ENCODE measurements around the gene ZRSR2. TPM values are rescaled to one million over a fixed set of nuclear protein-coding genes. Genes with fewer than 3 reads are reported as not detected.

The ZRSR2 gene
- total RNA-seq, 1 experiment from 2014 or later: 4.6 TPM

DNA sequence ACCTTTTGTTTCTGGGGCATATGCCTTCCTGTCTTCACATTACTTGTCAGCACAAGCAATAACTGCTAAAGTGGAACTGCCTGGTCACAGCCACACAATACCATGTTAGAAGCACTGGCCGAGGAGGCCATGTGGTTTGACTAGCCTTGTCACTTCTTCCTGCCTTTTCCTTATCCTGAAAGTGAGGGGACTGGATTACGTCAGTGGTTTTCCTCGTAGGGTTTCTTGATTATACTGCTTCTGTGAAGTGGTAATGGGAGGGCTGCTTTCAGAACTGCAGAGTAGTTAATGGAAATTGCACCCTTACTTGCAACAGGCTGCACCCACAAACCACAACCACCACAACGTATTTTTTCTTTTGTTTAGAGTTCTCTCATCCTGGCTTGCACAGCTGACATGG lies 26.6 kb downstream of the ZRSR2 start:
- TF ChIP-seq SP1 (IDR thresholded peaks at IDR 0.05; ENCODE audit: low read depth) (no peak), ZFX (IDR thresholded peaks at IDR 0.05) (no peak), POLR2A (IDR thresholded peaks at IDR 0.05; ENCODE audit: borderline replicate concordance, extremely low read depth, insufficient read depth, insufficient read length) (no peak), ELF1 (IDR thresholded peaks at IDR 0.05; ENCODE audit: borderline replicate concordance, low read depth) (no peak), CEBPB (IDR thresholded peaks at IDR 0.05; ENCODE audit: low read depth) (no peak), YY1 (IDR thresholded peaks at IDR 0.05; ENCODE audit: extremely low read depth, insufficient replicate concordance, low read depth, low read length) (no peak), RAD21 (IDR thresholded peaks at IDR 0.05; ENCODE audit: low read depth) (no peak), EGR1 (IDR thresholded peaks at IDR 0.05; ENCODE audit: low read depth) (no peak), POLR2AphosphoS5 (IDR thresholded peaks at IDR 0.05; ENCODE audit: low read depth, low read length) (no peak), SRF (IDR thresholded peaks at IDR 0.05; ENCODE audit: low read depth) (no peak), FOSL1 (IDR thresholded peaks at IDR 0.05; ENCODE audit: low read depth) (no peak), EZH2phosphoT487 (IDR thresholded peaks at IDR 0.05; ENCODE audit: borderline replicate concordance) (no peak), TCF7L2 (IDR thresholded peaks at IDR 0.05; ENCODE audit: borderline replicate concordance, extremely low read depth, insufficient read depth, insufficient read length) (no peak), CBX3 (IDR thresholded peaks at IDR 0.05; ENCODE audit: low read depth) (no peak), ZNF274 (IDR thresholded peaks at IDR 0.05; ENCODE audit: low read depth, low read length) (no peak)
- TF ChIP-seq, protein P1, sequence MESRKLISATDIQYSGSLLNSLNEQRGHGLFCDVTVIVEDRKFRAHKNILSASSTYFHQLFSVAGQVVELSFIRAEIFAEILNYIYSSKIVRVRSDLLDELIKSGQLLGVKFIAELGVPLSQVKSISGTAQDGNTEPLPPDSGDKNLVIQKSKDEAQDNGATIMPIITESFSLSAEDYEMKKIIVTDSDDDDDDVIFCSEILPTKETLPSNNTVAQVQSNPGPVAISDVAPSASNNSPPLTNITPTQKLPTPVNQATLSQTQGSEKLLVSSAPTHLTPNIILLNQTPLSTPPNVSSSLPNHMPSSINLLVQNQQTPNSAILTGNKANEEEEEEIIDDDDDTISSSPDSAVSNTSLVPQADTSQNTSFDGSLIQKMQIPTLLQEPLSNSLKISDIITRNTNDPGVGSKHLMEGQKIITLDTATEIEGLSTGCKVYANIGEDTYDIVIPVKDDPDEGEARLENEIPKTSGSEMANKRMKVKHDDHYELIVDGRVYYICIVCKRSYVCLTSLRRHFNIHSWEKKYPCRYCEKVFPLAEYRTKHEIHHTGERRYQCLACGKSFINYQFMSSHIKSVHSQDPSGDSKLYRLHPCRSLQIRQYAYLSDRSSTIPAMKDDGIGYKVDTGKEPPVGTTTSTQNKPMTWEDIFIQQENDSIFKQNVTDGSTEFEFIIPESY (IDR thresholded peaks at IDR 0.05; ENCODE audit: extremely low read depth, insufficient replicate concordance, low read length): no peak
- TF ChIP-seq, protein P2, sequence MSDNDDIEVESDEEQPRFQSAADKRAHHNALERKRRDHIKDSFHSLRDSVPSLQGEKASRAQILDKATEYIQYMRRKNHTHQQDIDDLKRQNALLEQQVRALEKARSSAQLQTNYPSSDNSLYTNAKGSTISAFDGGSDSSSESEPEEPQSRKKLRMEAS (IDR thresholded peaks at IDR 0.05): no peak
- TF ChIP-seq, protein P3, sequence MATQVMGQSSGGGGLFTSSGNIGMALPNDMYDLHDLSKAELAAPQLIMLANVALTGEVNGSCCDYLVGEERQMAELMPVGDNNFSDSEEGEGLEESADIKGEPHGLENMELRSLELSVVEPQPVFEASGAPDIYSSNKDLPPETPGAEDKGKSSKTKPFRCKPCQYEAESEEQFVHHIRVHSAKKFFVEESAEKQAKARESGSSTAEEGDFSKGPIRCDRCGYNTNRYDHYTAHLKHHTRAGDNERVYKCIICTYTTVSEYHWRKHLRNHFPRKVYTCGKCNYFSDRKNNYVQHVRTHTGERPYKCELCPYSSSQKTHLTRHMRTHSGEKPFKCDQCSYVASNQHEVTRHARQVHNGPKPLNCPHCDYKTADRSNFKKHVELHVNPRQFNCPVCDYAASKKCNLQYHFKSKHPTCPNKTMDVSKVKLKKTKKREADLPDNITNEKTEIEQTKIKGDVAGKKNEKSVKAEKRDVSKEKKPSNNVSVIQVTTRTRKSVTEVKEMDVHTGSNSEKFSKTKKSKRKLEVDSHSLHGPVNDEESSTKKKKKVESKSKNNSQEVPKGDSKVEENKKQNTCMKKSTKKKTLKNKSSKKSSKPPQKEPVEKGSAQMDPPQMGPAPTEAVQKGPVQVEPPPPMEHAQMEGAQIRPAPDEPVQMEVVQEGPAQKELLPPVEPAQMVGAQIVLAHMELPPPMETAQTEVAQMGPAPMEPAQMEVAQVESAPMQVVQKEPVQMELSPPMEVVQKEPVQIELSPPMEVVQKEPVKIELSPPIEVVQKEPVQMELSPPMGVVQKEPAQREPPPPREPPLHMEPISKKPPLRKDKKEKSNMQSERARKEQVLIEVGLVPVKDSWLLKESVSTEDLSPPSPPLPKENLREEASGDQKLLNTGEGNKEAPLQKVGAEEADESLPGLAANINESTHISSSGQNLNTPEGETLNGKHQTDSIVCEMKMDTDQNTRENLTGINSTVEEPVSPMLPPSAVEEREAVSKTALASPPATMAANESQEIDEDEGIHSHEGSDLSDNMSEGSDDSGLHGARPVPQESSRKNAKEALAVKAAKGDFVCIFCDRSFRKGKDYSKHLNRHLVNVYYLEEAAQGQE (IDR thresholded peaks at IDR 0.05; ENCODE audit: low read depth): no peak
- TF ChIP-seq, protein P4, sequence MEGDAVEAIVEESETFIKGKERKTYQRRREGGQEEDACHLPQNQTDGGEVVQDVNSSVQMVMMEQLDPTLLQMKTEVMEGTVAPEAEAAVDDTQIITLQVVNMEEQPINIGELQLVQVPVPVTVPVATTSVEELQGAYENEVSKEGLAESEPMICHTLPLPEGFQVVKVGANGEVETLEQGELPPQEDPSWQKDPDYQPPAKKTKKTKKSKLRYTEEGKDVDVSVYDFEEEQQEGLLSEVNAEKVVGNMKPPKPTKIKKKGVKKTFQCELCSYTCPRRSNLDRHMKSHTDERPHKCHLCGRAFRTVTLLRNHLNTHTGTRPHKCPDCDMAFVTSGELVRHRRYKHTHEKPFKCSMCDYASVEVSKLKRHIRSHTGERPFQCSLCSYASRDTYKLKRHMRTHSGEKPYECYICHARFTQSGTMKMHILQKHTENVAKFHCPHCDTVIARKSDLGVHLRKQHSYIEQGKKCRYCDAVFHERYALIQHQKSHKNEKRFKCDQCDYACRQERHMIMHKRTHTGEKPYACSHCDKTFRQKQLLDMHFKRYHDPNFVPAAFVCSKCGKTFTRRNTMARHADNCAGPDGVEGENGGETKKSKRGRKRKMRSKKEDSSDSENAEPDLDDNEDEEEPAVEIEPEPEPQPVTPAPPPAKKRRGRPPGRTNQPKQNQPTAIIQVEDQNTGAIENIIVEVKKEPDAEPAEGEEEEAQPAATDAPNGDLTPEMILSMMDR (IDR thresholded peaks at IDR 0.05 in 2 of 3, conservative IDR thresholded peaks at IDR 0.05 in 1 of 3; ENCODE audit: borderline replicate concordance in 1 of 3, insufficient read depth in 1 of 3, low read depth in 2 of 3, low read length in 2 of 3): no peak
- TF ChIP-seq, protein P5, sequence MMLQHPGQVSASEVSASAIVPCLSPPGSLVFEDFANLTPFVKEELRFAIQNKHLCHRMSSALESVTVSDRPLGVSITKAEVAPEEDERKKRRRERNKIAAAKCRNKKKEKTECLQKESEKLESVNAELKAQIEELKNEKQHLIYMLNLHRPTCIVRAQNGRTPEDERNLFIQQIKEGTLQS (IDR thresholded peaks at IDR 0.05): no peak
- intact Hi-C loops (cut with micrococcal nuclease): no loop called here
- Histone ChIP-seq H3K9ac (ENCODE audit: low read length) (no peak overlapping the region), H4K20me1 (ENCODE audit: insufficient read depth) (no peaks in the 10 kb centered on the region), H3K9me2 (ENCODE audit: insufficient read depth) (no peaks in the 10 kb centered on the region), H3K36me3 (ENCODE audit: control insufficient read depth in 1 of 2, insufficient read depth in 2 of 2, low read length in 2 of 2) (peaks cover 0 to 5% of the 10 kb centered on the region in 2 experiments; a peak in 1 of 4 replicates), H3K27me3 (ENCODE audit: insufficient read depth, low read length) (no peaks in the 10 kb centered on the region), H3K79me2 (ENCODE audit: insufficient read depth, low read length) (no peaks in the 10 kb centered on the region), H3K27ac (ENCODE audit: low read depth, low read length) (no peak overlapping the region), H2AFZ (ENCODE audit: low read depth, low read length, poor library complexity, severe bottlenecking) (no peak overlapping the region), H3K4me2 (ENCODE audit: low read length) (no peak overlapping the region), H3K4me3 (replicated peaks in 1 of 2; ENCODE audit: low read depth in 1 of 2, low read length in 2 of 2) (no peak overlapping the region), H3K4me1 (ENCODE audit: control insufficient read depth in 1 of 2, insufficient read depth in 2 of 2, low read length in 2 of 2) (no peaks in the 10 kb centered on the region), H3K9me3 (ENCODE audit: control insufficient read depth in 1 of 2, insufficient read depth in 1 of 2, low read depth in 1 of 2, low read length in 2 of 2) (no peaks in the 10 kb centered on the region)
- no TSS peak for BruUV-seq (replicated peaks)
- no peak for DNase-seq (ENCODE audit: low read depth, low spot score)
- ChIA-PET POLR2A (no interaction called here), CTCF (no interaction called here), RAD21 (ENCODE audit: low non-redundant PET in 1 of 2, low total read pairs in 2 of 2, uncharacterized antibody in 2 of 2, unreplicated experiment in 2 of 2) (no interaction called here)
- ATAC-seq: no peak

Measured in HCT116 (cell line).